HG03108 (cell line): ENCODE data around the gene MYL12B.
"Not testable (repeated sequence)": the region's sequence is repeated elsewhere in the genome, so short reads cannot be mapped to it uniquely, and the experiment has no call there.

Source experiments
- ATAC-seq: cut with Tn5 transposase; IDR thresholded peaks from one replicate; pipeline ENCODE4 v1.9.1; 2021; ENCODE audit warnings: moderate library complexity; ENCODE audit not compliant: unreplicated experiment

Gene MYL12B

GRCh38 chr18:3260995-3261372 lies 949 bp upstream of the MYL12B start:
- no peak for ATAC-seq

GRCh38 chr18:3262234-3263131 lies 550 bp downstream of the MYL12B start:
- ATAC-seq: peak; percentile 19

- ATAC-seq: no peak
Observed at GRCh38 chr18:3263132-3263700, 1.3 kb downstream of the MYL12B start.

- ATAC-seq: no peak
Observed at GRCh38 chr18:3264362-3264761, 2.4 kb downstream of the MYL12B start.

- ATAC-seq: no peak
Observed at GRCh38 chr18:3265564-3266033, 3.7 kb downstream of the MYL12B start.

- ATAC-seq: no peak
Observed at GRCh38 chr18:3266062-3266608, 4.2 kb downstream of the MYL12B start.

- no peak for ATAC-seq
Observed at GRCh38 chr18:3268306-3268705, 6.4 kb downstream of the MYL12B start.

GRCh38 chr18:3269241-3269913 lies 7.4 kb downstream of the MYL12B start:
- ATAC-seq: no peak

GRCh38 chr18:3269914-3270299 lies 8.0 kb downstream of the MYL12B start:
- no peak for ATAC-seq

GRCh38 chr18:3273042-3273441 lies 11.1 kb downstream of the MYL12B start:
- ATAC-seq: no peak

GRCh38 chr18:3277643-3278213 lies 15.8 kb downstream of the MYL12B start:
- not testable (repeated sequence) for ATAC-seq

- peak; percentile 82 for ATAC-seq
Observed at GRCh38 chr18:3279201-3280185, 17.6 kb downstream of the MYL12B start.

GRCh38 chr18:3281456-3282400 lies 19.8 kb downstream of the MYL12B start:
- ATAC-seq: no peak

GRCh38 chr18:3283253-3283863 lies 21.4 kb downstream of the MYL12B start:
- ATAC-seq: no peak

GRCh38 chr18:3283908-3284307 lies 22.0 kb downstream of the MYL12B start:
- no peak for ATAC-seq

GRCh38 chr18:3284501-3284900 lies 22.6 kb downstream of the MYL12B start:
- ATAC-seq: no peak

GRCh38 chr18:3286159-3286558 lies 24.2 kb downstream of the MYL12B start:
- ATAC-seq: no peak

- ATAC-seq: no peak
Observed at GRCh38 chr18:3293196-3293951, 31.4 kb downstream of the MYL12B start.
